ENCODE measurements around the gene WDR41.

Gene WDR41

DNA sequence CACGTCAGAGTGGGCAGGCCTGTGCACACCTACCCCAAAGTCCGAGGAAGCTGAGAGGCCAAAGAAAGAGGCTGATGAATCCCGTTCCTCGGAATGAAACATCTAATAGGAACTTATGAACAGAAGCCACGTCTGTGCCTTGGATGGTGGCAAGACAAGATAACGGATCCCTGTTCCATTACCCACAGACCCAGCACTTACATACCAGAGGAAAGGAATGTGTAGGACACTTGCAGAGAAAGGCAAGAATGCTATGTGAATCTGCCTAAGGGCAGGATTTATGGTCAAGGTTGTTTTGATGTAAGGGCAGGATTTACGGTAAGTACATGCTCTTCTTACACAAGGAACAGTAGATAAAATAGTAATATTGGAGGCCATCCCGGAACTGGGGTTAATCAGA lies 93.2 kb downstream of the WDR41 start:
- H3K36me3 ChIP-seq (replicated peaks; ENCODE audit: low read depth, low read length) = no peaks in the 10 kb centered on the region
- H4K20me1 ChIP-seq (ENCODE audit: insufficient read depth, low read length) = no peaks in the 10 kb centered on the region
- no peak overlapping the region for H3K27ac ChIP-seq (ENCODE audit: low read length)
- no peaks in the 10 kb centered on the region for H3K79me2 ChIP-seq (ENCODE audit: low read length)
- H3K4me2 ChIP-seq (ENCODE audit: low read length) = no peak overlapping the region
- no peak overlapping the region for H2AFZ ChIP-seq (ENCODE audit: low read depth, low read length)
- no peak overlapping the region for H3K4me3 ChIP-seq (ENCODE audit: low read length)
- no peaks in the 10 kb centered on the region for H3K27me3 ChIP-seq (ENCODE audit: low read depth, low read length)
- no peaks in the 10 kb centered on the region for H3K9me3 ChIP-seq (ENCODE audit: insufficient read depth, low read length)
- peaks cover 23% of the 10 kb centered on the region for H3K4me1 ChIP-seq (ENCODE audit: low read length)
- no peak overlapping the region for H3K9ac ChIP-seq (ENCODE audit: low read length)
- TF ChIP-seq, protein P1, sequence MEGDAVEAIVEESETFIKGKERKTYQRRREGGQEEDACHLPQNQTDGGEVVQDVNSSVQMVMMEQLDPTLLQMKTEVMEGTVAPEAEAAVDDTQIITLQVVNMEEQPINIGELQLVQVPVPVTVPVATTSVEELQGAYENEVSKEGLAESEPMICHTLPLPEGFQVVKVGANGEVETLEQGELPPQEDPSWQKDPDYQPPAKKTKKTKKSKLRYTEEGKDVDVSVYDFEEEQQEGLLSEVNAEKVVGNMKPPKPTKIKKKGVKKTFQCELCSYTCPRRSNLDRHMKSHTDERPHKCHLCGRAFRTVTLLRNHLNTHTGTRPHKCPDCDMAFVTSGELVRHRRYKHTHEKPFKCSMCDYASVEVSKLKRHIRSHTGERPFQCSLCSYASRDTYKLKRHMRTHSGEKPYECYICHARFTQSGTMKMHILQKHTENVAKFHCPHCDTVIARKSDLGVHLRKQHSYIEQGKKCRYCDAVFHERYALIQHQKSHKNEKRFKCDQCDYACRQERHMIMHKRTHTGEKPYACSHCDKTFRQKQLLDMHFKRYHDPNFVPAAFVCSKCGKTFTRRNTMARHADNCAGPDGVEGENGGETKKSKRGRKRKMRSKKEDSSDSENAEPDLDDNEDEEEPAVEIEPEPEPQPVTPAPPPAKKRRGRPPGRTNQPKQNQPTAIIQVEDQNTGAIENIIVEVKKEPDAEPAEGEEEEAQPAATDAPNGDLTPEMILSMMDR (IDR thresholded peaks at IDR 0.05; ENCODE audit: low read depth, low read length) = no peak

DNA sequence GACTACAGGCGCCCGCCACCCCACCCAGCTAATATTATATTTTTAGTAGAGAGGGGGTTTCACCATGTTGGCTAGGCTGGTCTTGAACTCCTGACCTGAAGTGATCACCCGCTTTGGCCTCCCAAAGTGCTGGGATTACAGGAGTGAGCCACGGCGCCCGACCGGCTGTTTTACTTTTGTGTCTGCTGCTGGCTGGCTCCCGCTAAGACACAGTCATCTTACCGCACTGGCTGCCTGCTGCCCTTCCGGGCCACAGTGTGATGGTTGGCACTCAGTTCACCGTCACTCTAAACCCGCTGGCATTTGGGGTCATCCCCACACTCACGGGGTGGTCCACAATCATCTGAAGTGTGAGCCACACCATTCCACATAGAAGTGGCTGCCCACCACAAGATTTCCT lies 93.7 kb downstream of the WDR41 start:
- Histone ChIP-seq H3K4me1 (ENCODE audit: low read length) (peaks cover 23% of the 10 kb centered on the region), H3K27ac (ENCODE audit: low read length) (no peak overlapping the region), H3K9ac (ENCODE audit: low read length) (no peak overlapping the region), H3K4me2 (ENCODE audit: low read length) (no peak overlapping the region), H3K27me3 (ENCODE audit: low read depth, low read length) (no peaks in the 10 kb centered on the region), H3K36me3 (replicated peaks; ENCODE audit: low read depth, low read length) (no peaks in the 10 kb centered on the region), H3K79me2 (ENCODE audit: low read length) (no peaks in the 10 kb centered on the region), H3K9me3 (ENCODE audit: insufficient read depth, low read length) (no peaks in the 10 kb centered on the region), H2AFZ (ENCODE audit: low read depth, low read length) (no peak overlapping the region), H3K4me3 (ENCODE audit: low read length) (no peak overlapping the region), H4K20me1 (ENCODE audit: insufficient read depth, low read length) (no peaks in the 10 kb centered on the region)
- TF ChIP-seq, protein P1 (IDR thresholded peaks at IDR 0.05; ENCODE audit: low read depth, low read length) = no peak
- TF ChIP-seq EZH2phosphoT487 (IDR thresholded peaks at IDR 0.05; ENCODE audit: low read depth) = no peak

DNA sequence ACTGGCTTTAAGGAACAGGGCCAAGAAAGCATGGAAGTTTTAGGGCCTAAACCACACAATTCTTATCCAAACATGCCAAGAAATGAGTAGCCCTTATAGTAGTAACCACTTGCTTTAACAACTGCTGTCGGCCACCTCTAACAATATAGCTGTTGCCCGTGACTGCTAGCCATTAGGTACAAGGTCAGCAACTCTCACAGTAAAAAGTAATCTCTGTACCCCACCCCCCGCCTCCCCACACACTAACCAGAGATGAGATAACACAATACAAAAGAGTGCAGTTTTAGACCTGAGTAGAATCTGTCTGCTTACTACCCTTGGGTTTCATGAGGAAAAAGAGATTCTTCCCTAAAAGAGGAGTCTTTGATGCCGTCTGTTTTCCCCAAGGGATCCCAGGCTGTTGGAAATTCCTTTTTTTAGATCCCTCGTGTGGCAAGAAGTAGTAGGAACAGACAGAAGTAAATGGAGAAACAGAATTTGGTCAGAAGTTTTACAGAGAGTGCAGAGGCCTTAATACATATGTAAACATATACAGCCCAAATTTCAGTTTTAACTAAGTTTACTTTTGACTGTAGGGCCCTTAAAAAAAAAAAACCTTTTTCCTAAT lies 94.3 kb downstream of the WDR41 start:
- TF ChIP-seq, protein P1 (IDR thresholded peaks at IDR 0.05; ENCODE audit: low read depth, low read length) = no peak
- TF ChIP-seq EZH2phosphoT487 (IDR thresholded peaks at IDR 0.05; ENCODE audit: low read depth) = no peak
- Histone ChIP-seq H3K27ac (ENCODE audit: low read length) (no peak overlapping the region), H3K4me2 (ENCODE audit: low read length) (no peak overlapping the region), H3K36me3 (replicated peaks; ENCODE audit: low read depth, low read length) (no peaks in the 10 kb centered on the region), H3K27me3 (ENCODE audit: low read depth, low read length) (no peaks in the 10 kb centered on the region), H3K4me1 (ENCODE audit: low read length) (peaks cover 23% of the 10 kb centered on the region), H3K79me2 (ENCODE audit: low read length) (no peaks in the 10 kb centered on the region), H3K9me3 (ENCODE audit: insufficient read depth, low read length) (no peaks in the 10 kb centered on the region), H2AFZ (ENCODE audit: low read depth, low read length) (no peak overlapping the region), H4K20me1 (ENCODE audit: insufficient read depth, low read length) (no peaks in the 10 kb centered on the region), H3K4me3 (ENCODE audit: low read length) (no peak overlapping the region), H3K9ac (ENCODE audit: low read length) (no peak overlapping the region)

DNA sequence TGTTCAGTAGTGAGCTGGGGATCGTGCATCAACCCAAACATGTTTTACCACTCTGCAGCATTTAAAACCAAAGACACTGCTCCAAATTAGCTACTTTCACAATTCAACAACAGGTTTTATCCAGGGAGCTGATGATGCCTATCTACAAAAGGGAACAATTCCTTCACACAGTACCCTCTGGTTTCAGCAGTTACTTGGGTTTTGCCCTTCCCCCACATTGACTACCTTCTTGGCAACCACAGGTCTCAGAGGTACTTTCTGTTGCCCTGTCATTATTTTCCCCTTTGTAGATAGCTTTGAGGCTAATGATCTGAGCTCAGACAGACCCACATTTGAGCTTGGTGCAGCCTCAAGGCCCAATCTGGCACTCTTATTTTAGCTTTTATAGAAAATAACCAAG lies 96.1 kb downstream of the WDR41 start:
- no peaks in the 10 kb centered on the region for H4K20me1 ChIP-seq (ENCODE audit: insufficient read depth, low read length)
- no peak overlapping the region for H3K9ac ChIP-seq (ENCODE audit: low read length)
- no peaks in the 10 kb centered on the region for H3K79me2 ChIP-seq (ENCODE audit: low read length)
- H3K9me3 ChIP-seq (ENCODE audit: insufficient read depth, low read length) = no peaks in the 10 kb centered on the region
- peak overlapping the region; percentile 32 for H3K4me2 ChIP-seq (ENCODE audit: low read length)
- H3K36me3 ChIP-seq (replicated peaks; ENCODE audit: low read depth, low read length) = no peaks in the 10 kb centered on the region
- H3K27me3 ChIP-seq (ENCODE audit: low read depth, low read length) = no peaks in the 10 kb centered on the region
- H3K27ac ChIP-seq (ENCODE audit: low read length) = no peak overlapping the region
- TF ChIP-seq, protein P1 (IDR thresholded peaks at IDR 0.05; ENCODE audit: low read depth, low read length) = no peak
- TF ChIP-seq EZH2phosphoT487 (IDR thresholded peaks at IDR 0.05; ENCODE audit: low read depth) = no peak
- H3K4me1 ChIP-seq (ENCODE audit: low read length) = peaks cover 23% of the 10 kb centered on the region
- H2AFZ ChIP-seq (ENCODE audit: low read depth, low read length) = no peak overlapping the region; the same call in 1 of the 2 replicates
- no peak overlapping the region for H3K4me3 ChIP-seq (ENCODE audit: low read length)

Data from OCI-LY3 (cell line).